SU-DHL-6 (cell line): ENCODE data around the gene CUX1.

Experiments
- CTCF ChIP-seq: fragments of 200-600 bp; sonication (generic); IDR thresholded peaks from one replicate; pipeline ENCODE4 v1.5.1; 2017; ENCODE audit warnings: antibody characterized with exemption, mild to moderate bottlenecking, low read length, moderate library complexity; ENCODE audit not compliant: insufficient read depth, poor library complexity, severe bottlenecking
- EZH2phosphoT487 ChIP-seq: fragments of 200-600 bp; sonication (generic), shearing (Covaris generic); conservative IDR thresholded peaks from 2 replicates; pipeline ENCODE4 v1.6.1; 2018; ENCODE audit warnings: mild to moderate bottlenecking, antibody characterized with exemption, low read length, moderate library complexity, mixed read lengths

- TF ChIP-seq CTCF (no peak), EZH2phosphoT487 (no peak)
Measured at GRCh38 chr7:102068846-102069245, 251.4 kb downstream of the CUX1 start.
